GM18508 (cell line): Measurements from ENCODE around the gene ADCY7.

Source experiments
- ATAC-seq: cut with Tn5 transposase; IDR thresholded peaks from one replicate; pipeline ENCODE4 v1.9.1; 2021; ENCODE audit warnings: moderate number of reproducible peaks; ENCODE audit not compliant: insufficient read depth, unreplicated experiment

Gene ADCY7

DNA sequence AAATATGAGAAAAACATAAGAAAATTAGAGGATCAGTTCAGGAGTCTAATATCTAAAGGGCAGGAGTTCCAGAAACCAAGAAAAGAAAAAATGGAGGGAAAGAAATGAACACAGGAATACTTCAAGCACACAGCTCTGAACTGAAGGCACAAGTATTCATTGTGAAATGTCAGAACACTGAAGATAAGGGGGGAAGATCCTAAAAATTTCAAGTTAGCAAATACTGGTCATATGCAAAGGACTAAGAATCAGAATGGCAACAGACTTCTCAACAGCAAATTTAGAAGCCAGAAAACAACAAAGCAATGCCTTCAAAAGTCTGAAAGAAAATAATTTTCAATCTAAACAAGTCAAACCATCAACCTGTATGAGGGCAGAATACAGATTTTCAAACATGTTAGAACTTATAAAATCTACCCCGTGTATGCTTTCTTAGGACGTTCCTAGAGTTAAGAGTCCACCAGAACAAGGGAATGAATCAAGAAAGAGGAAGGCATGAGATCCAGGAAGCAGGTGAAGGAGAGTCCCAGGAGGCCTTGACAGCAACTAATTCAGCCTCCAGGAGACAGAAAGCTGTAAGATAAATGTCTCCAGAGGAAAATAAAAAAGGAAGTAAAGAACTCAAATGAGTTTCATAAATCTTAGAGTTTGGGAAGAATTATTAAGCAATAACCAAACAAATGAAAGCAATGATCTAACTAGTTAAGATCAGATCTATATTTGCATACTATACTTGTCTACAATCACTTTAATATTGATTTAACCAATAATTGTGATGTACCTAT lies 99.6 kb downstream of the ADCY7 start:
- no peak for ATAC-seq
